GM12873 (cell line): ENCODE results near the gene DAPL1.

ENCODE experiments used
- TF ChIP-seq, protein P1 (sequence below): IDR thresholded peaks from 2 replicates; pipeline ENCODE4 v1.5.1; 2012; ENCODE audit warnings: low read depth, mild to moderate bottlenecking, moderate library complexity, low read length, control low read depth; ENCODE audit not compliant: insufficient read depth; ENCODE audit errors: missing control alignments

DAPL1 gene

DNA sequence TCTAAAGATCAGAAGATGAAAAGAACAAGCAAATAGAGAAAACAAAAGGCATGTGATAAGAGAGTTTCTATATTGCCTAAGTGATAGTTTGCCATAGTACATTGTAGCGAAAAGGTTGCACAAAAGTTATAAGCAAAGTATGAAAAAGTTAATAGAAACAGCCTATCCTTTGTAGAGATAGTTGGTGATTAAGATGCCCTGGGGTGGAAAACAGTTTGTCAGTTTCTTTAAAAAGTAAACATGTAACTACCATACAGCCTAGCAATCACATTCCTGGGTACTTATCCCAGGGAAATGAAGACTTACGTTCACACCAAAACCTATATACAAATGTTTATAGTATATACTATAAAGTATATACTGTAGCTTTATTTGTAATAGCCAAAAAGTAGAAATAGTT is 16.9 kb upstream of the DAPL1 start:
- TF ChIP-seq, protein P1, sequence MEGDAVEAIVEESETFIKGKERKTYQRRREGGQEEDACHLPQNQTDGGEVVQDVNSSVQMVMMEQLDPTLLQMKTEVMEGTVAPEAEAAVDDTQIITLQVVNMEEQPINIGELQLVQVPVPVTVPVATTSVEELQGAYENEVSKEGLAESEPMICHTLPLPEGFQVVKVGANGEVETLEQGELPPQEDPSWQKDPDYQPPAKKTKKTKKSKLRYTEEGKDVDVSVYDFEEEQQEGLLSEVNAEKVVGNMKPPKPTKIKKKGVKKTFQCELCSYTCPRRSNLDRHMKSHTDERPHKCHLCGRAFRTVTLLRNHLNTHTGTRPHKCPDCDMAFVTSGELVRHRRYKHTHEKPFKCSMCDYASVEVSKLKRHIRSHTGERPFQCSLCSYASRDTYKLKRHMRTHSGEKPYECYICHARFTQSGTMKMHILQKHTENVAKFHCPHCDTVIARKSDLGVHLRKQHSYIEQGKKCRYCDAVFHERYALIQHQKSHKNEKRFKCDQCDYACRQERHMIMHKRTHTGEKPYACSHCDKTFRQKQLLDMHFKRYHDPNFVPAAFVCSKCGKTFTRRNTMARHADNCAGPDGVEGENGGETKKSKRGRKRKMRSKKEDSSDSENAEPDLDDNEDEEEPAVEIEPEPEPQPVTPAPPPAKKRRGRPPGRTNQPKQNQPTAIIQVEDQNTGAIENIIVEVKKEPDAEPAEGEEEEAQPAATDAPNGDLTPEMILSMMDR = no peak

DNA sequence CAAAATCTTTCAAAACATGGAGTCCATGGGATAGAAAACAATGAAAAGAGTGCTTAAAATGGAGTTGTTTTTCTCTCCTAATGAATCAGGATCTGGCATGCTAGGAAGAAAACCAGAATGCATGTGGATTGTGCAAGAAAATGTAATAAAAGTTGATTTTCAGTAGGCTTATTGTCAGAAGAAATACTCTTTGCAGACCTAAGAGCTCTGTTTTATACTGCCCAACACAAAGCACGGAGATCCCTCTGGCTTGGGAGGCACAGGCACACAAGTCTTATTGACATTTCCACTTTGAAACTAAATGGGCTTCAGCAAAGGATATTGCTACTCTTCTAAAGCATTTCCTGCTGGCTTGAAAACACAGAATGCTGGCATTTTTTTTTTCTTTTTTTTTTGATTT is 15.5 kb upstream of the DAPL1 start:
- TF ChIP-seq, protein P1 = no peak

DNA sequence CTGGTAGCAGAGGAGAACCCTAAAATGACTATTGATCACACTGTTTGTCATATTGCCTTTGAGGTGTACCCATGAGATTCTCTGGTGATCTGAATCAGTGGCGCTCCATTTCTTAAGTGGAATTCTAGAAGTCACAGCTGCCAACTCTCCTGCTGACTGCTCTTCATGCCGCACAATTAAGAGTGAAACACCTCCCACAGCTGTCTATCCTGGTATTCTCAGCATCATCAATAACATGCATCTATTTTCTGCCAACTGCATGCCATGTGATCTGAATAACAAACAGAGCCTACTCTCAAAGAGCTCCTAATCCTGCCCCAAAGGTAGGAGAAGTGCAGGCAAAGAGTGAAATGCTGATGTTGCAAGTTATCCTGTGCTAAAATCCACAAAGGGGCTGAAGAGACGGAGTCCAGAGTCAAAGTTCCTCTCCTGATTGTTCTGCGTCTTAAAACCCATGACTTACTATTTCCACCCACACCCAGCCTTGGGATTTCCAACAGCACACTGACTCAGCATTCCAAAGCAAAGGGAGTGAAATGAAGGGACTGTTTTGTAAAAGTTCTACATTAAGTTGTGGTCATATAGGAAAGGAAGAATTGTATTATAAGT is 13.7 kb upstream of the DAPL1 start:
- TF ChIP-seq, protein P1 = no peak

DNA sequence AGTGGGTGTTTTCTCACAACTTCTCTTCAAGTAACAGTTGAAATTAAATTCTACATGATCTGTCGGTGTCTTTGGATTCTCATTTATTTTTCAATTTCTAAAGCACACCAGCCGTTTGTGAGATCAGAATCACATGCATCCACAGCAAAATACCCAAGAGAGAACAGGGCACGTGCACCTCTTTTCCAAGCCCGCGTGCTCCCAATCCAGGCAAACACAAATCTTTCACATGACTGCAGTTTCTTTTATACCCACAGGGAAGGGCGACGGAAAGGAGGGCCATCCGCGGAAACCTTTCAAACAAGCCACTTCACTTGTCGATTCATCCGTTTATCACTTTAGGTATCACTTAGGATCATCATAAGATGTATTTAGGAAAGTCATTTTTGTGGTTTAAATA is 13.0 kb upstream of the DAPL1 start:
- TF ChIP-seq, protein P1 = no peak

DNA sequence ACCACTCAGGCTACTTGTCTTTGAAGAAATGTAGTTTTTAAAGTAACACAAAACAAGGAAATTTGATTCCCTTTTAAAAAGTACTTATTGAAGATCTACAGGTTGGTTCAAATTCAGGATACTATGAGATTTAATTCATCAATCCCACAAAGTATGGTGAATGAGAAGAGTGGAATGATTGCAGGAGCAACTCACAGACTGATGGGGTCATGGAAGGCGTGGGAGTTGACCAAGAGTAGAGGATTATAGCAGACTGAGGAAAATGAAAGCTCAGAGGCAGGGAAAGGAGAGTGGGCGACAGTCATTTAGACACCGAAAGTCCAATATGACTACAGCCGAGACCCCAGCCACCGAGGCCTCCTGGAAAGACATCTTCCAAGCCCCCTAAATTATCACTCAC is 12.5 kb upstream of the DAPL1 start:
- TF ChIP-seq, protein P1 = no peak

DNA sequence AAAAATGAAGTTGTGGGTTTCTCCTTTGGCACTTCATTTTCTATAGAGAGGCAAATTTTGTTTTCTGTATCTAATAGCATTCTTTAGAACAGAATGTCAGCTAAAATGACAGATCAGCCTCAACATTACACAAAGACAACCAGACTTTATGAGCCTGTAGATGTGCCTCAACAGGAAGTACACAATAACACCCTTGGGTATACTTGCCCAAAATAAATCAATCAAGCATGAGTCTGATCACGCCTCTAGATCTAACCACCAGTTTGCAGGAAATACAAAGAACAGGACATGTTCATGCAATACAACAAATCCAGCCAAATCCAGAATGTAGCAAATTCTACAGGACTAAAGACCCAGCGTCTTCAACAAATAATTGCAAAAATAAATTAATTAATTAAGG is 11.2 kb upstream of the DAPL1 start:
- TF ChIP-seq, protein P1 = no peak

DNA sequence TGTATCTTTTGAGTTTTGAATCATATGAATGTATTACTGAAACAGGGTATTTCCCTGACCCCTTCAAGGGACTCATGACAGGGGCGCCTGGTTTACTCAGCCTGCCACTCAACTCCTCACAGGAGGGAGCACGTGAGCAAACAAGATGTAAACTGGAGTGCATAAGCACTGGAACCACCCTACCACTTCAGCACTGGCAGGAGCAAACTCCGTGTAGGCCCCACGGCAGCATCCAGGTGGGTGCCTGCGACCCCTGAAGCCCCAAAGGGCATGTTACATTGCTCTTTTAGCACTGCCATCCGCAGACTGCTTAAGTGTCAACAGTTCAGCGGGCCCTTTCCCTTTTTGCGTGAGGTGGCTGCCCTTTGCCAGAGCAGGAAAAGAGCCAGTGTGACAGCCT is 8.2 kb upstream of the DAPL1 start:
- TF ChIP-seq, protein P1 = no peak
